CD4-positive, alpha-beta T cell treated with Interleukin-17A for 1 hour (primary cell): ENCODE results near the gene DCAF15.
A peak's percentile ranks its signal among the peaks of the same experiment; 100 is the strongest.
"Not testable (repeated sequence)": the region's sequence is repeated elsewhere in the genome, so short reads cannot be mapped to it uniquely, and the experiment has no call there.

Experiments
- DNase-seq: peaks from one replicate; pipeline ENCODE4 v3.0.0-alpha.2; 2020

Gene DCAF15

GRCh38 chr19:13960863-13961784, 8.8 kb downstream of the DCAF15 start:
- no peak for DNase-seq

- DNase-seq, result no peak
Observed at GRCh38 chr19:13961826-13962698, 9.8 kb downstream of the DCAF15 start.

GRCh38 chr19:13962699-13963602, 10.6 kb downstream of the DCAF15 start:
- no peak for DNase-seq

- DNase-seq, result no peak
Observed at GRCh38 chr19:13963603-13964105, 11.3 kb downstream of the DCAF15 start.

GRCh38 chr19:13964776-13965175, 12.5 kb downstream of the DCAF15 start:
- no peak for DNase-seq

GRCh38 chr19:13965377-13965896, 13.1 kb downstream of the DCAF15 start:
- DNase-seq, result no peak

- no peak for DNase-seq
Observed at GRCh38 chr19:13965926-13966683, 13.8 kb downstream of the DCAF15 start.

- no peak for DNase-seq
Observed at GRCh38 chr19:13966684-13967128, 14.4 kb downstream of the DCAF15 start.

- DNase-seq, result not testable (repeated sequence)
Observed at GRCh38 chr19:13967206-13967605, 14.9 kb downstream of the DCAF15 start.

- no peak for DNase-seq
Observed at GRCh38 chr19:13968383-13968935, 16.1 kb downstream of the DCAF15 start.

GRCh38 chr19:13968999-13969398, 16.7 kb downstream of the DCAF15 start:
- DNase-seq, result no peak

GRCh38 chr19:13969897-13970296, 17.6 kb downstream of the DCAF15 start:
- DNase-seq, result no peak

- DNase-seq, result not testable (repeated sequence)
Observed at GRCh38 chr19:13971868-13972267, 19.6 kb downstream of the DCAF15 start.

GRCh38 chr19:13972368-13973155, 20.3 kb downstream of the DCAF15 start:
- DNase-seq, result no peak

- DNase-seq, result not testable (repeated sequence)
Observed at GRCh38 chr19:13973479-13973878, 21.2 kb downstream of the DCAF15 start.

- peak; percentile 56 for DNase-seq
Observed at GRCh38 chr19:13974073-13974472, 21.8 kb downstream of the DCAF15 start.

- no peak for DNase-seq
Observed at GRCh38 chr19:13975870-13976269, 23.6 kb downstream of the DCAF15 start.

GRCh38 chr19:13976446-13976845, 24.1 kb downstream of the DCAF15 start:
- DNase-seq, result no peak

- no peak for DNase-seq
Observed at GRCh38 chr19:13977803-13978202, 25.5 kb downstream of the DCAF15 start.
